PC-3 (cell line): Measurements from ENCODE around the gene KCNC3. TPM values are rescaled to one million over a fixed set of nuclear protein-coding genes. Genes with fewer than 3 reads are reported as not detected.

ENCODE experiments used
- ATAC-seq: fragments of 200-7000 bp; cut with Tn5 transposase; 2 replicates; pipeline ENCODE4 v1.9.1; 2020; ENCODE audit warnings: mild to moderate bottlenecking, moderate library complexity
- BruUV-seq: library from RNA; stranded (reverse); fragments of 400-500 nt; replicated peaks from 2 replicates; lab custom pipeline; 2021; lab: Mats Ljungman, UMichigan
- CTCF ChIA-PET: fragments of 300-600 bp; sonication (Branson Sonifier 250); formaldehyde crosslinking; loops from one replicate; lab custom pipeline; 2022; ENCODE audit warnings: antibody characterized with exemption; lab: Charles Lee
- POLR2A ChIA-PET: fragments of 300-600 bp; sonication (Branson Sonifier 250); formaldehyde crosslinking; loops from one replicate; lab custom pipeline; 2022; ENCODE audit warnings: antibody characterized with exemption; ENCODE audit not compliant: unreplicated experiment; lab: Charles Lee
- DNase-seq: peaks from one replicate; pipeline ENCODE4 v3.0.0-alpha.2; 2015
- H2AFZ ChIP-seq: fragments of 300-600 bp; sonication (generic); 2 replicates; pipeline ENCODE4 v1.6.0; 2016; ENCODE audit warnings: antibody characterized with exemption, low read length
- H3F3A ChIP-seq: fragments of 300-600 bp; sonication (generic); one replicate; pipeline ENCODE4 v1.6.0; 2017; ENCODE audit warnings: antibody characterized with exemption, low read length, control low read depth, mild to moderate bottlenecking; ENCODE audit not compliant: unreplicated experiment
- H3K27ac ChIP-seq: fragments of 300-600 bp; sonication (generic); 2 replicates; pipeline ENCODE4 v1.5.1; 2016; ENCODE audit warnings: mild to moderate bottlenecking, low read length
- H3K27me3 ChIP-seq: fragments of 300-600 bp; sonication (generic); 2 replicates; pipeline ENCODE4 v1.6.1; 2016; ENCODE audit warnings: low read length, mixed read lengths
- H3K36me3 ChIP-seq: fragments of 300-600 bp; sonication (generic); 2 replicates; pipeline ENCODE4 v1.6.1; 2016; ENCODE audit warnings: low read depth, mixed run types, low read length, mixed read lengths
- H3K4me1 ChIP-seq: fragments of 300-600 bp; sonication (generic); 2 replicates; pipeline ENCODE4 v1.5.1; 2016; ENCODE audit warnings: low read length; ENCODE audit not compliant: insufficient read depth
- H3K4me2 ChIP-seq: fragments of 300-600 bp; sonication (generic); 2 replicates; pipeline ENCODE4 v1.6.0; 2016; ENCODE audit warnings: low read length
- H3K4me3 ChIP-seq: fragments of 300-600 bp; sonication (generic); 2 replicates; pipeline ENCODE4 v1.5.1; 2016; ENCODE audit warnings: mild to moderate bottlenecking, low read length, mixed read lengths
- H3K79me2 ChIP-seq: fragments of 300-600 bp; sonication (generic); 2 replicates; pipeline ENCODE4 v1.6.1; 2017; ENCODE audit warnings: low read length, mixed read lengths
- H3K9ac ChIP-seq: fragments of 300-600 bp; sonication (generic); 2 replicates; pipeline ENCODE4 v1.6.0; 2016; ENCODE audit warnings: mild to moderate bottlenecking, low read length
- H3K9me2 ChIP-seq: fragments of 300-600 bp; sonication (generic); replicated peaks from 2 replicates; pipeline ENCODE4 v1.6.1; 2016; ENCODE audit warnings: mixed run types, low read length, mixed read lengths
- H3K9me3 ChIP-seq: fragments of 300-600 bp; sonication (generic); 2 replicates; pipeline ENCODE4 v1.6.1; 2016; ENCODE audit warnings: low read length, mixed read lengths
- H4K20me1 ChIP-seq: fragments of 300-600 bp; sonication (generic); 2 replicates; pipeline ENCODE4 v1.6.1; 2016; ENCODE audit warnings: low read length, mixed read lengths
- CTCF ChIP-seq: fragments of 300-600 bp; sonication (generic); conservative IDR thresholded peaks from 2 replicates; pipeline ENCODE4 v1.5.1; 2017; ENCODE audit warnings: antibody characterized with exemption, low read depth, mild to moderate bottlenecking, low read length
- EZH2 ChIP-seq: fragments of 300-600 bp; sonication (generic); IDR thresholded peaks from one replicate; pipeline ENCODE4 v1.6.1; 2017; ENCODE audit warnings: antibody characterized with exemption, mild to moderate bottlenecking, low read length; ENCODE audit not compliant: unreplicated experiment
- EZH2phosphoT487 ChIP-seq: fragments of 300-600 bp; sonication (generic); IDR thresholded peaks from 2 replicates; pipeline ENCODE4 v1.6.1; 2018; ENCODE audit warnings: mild to moderate bottlenecking, antibody characterized with exemption, low read length, borderline replicate concordance
- intact Hi-C: fragments of 100-400 bp; cut with micrococcal nuclease; formaldehyde crosslinking; loops from 2 replicates; pipeline ENCODE4 v1.9.0; 2023
- total RNA-seq: library from RNA; depleted of rRNA; stranded (reverse); fragments of >200 nt; gene quantifications from 2 replicates; pipeline ENCODE4 v1.2.3, GENCODE V29; 2014

KCNC3 gene
- total RNA-seq, 1 experiment from 2014 or later, result 3.1 TPM

- no peak for ATAC-seq
- Histone ChIP-seq H3K4me3 (no peak overlapping the region), H2AFZ (no peak overlapping the region), H3K9ac (no peak overlapping the region), H3K9me3 (no peaks in the 10 kb centered on the region), H4K20me1 (no peaks in the 10 kb centered on the region), H3K36me3 (peaks cover 33% of the 10 kb centered on the region), H3K4me2 (no peak overlapping the region), H3K4me1 (no peaks in the 10 kb centered on the region), H3F3A (no peaks in the 10 kb centered on the region), H3K27me3 (no peaks in the 10 kb centered on the region), H3K27ac (no peak overlapping the region), H3K9me2 (no peaks in the 10 kb centered on the region), H3K79me2 (no peaks in the 10 kb centered on the region)
- no TSS peak for BruUV-seq
- no peak for DNase-seq
- POLR2A ChIA-PET, result no interaction called here
- intact Hi-C loops, result no loop called here
- CTCF ChIA-PET, result no interaction called here
- TF ChIP-seq EZH2 (no peak), CTCF (no peak), EZH2phosphoT487 (no peak)
Observed at GRCh38 chr19:50285833-50286232, 43.3 kb downstream of the KCNC3 start.

GRCh38 chr19:50281491-50281890 is 47.7 kb downstream of the KCNC3 start:
- Histone ChIP-seq H3K9ac (no peak overlapping the region), H3K4me3 (no peak overlapping the region), H3K36me3 (peaks cover 27% of the 10 kb centered on the region), H4K20me1 (no peaks in the 10 kb centered on the region), H3F3A (no peaks in the 10 kb centered on the region), H2AFZ (no peak overlapping the region), H3K9me2 (no peaks in the 10 kb centered on the region), H3K4me1 (no peaks in the 10 kb centered on the region), H3K9me3 (no peaks in the 10 kb centered on the region), H3K4me2 (no peak overlapping the region), H3K27me3 (no peaks in the 10 kb centered on the region), H3K27ac (no peak overlapping the region), H3K79me2 (no peaks in the 10 kb centered on the region)
- DNase-seq (no peak), ATAC-seq (no peak)
- no TSS peak for BruUV-seq
- CTCF ChIA-PET, result no interaction called here
- POLR2A ChIA-PET, result no interaction called here
- intact Hi-C loops, result no loop called here
- TF ChIP-seq CTCF (no peak), EZH2phosphoT487 (no peak), EZH2 (no peak)

GRCh38 chr19:50280983-50281382 is 48.2 kb downstream of the KCNC3 start:
- no peak for DNase-seq
- no TSS peak for BruUV-seq
- H2AFZ ChIP-seq, result no peak overlapping the region
- ChIA-PET CTCF (no interaction called here), POLR2A (no interaction called here)
- H3K79me2 ChIP-seq, result no peaks in the 10 kb centered on the region
- H3K4me2 ChIP-seq, result no peak overlapping the region
- H3K9me2 ChIP-seq, result no peaks in the 10 kb centered on the region
- H3K36me3 ChIP-seq, result peaks cover 22% of the 10 kb centered on the region
- ATAC-seq, result no peak
- no peaks in the 10 kb centered on the region for H3K4me1 ChIP-seq
- no peak overlapping the region for H3K9ac ChIP-seq
- TF ChIP-seq EZH2phosphoT487 (no peak), CTCF (no peak), EZH2 (no peak)
- intact Hi-C loops, result no loop called here
- H3K27me3 ChIP-seq, result no peaks in the 10 kb centered on the region
- no peak overlapping the region for H3K4me3 ChIP-seq
- no peaks in the 10 kb centered on the region for H3F3A ChIP-seq
- H3K9me3 ChIP-seq, result no peaks in the 10 kb centered on the region
- no peaks in the 10 kb centered on the region for H4K20me1 ChIP-seq
- H3K27ac ChIP-seq, result no peak overlapping the region
